Ectodermal cell (in vitro differentiated cells): ENCODE measurements around the gene INPP4B.

Source experiments
- H3K27ac ChIP-seq: 2 replicates; pipeline ENCODE4 v1.7.0; 2013; ENCODE audit warnings: mild to moderate bottlenecking, low read depth, low read length; ENCODE audit not compliant: insufficient read depth, poor library complexity, severe bottlenecking
- H3K27me3 ChIP-seq: 2 replicates; pipeline ENCODE4 v1.7.0; 2013; ENCODE audit warnings: mild to moderate bottlenecking, low read length; ENCODE audit not compliant: insufficient read depth, control insufficient read depth, poor library complexity, severe bottlenecking
- H3K36me3 ChIP-seq: one replicate; pipeline ENCODE4 v1.7.0; 2013; ENCODE audit warnings: low read length; ENCODE audit not compliant: control insufficient read depth, insufficient read depth
- H3K4me1 ChIP-seq: one replicate; pipeline ENCODE4 v1.7.0; 2013; ENCODE audit warnings: low read length; ENCODE audit not compliant: control insufficient read depth, insufficient read depth
- H3K4me3 ChIP-seq: 2 replicates; pipeline ENCODE4 v1.7.0; 2013; ENCODE audit warnings: low read depth, low read length, control low read depth; ENCODE audit not compliant: insufficient read depth
- H3K9me3 ChIP-seq: 2 replicates; pipeline ENCODE4 v1.7.0; 2013; ENCODE audit warnings: mild to moderate bottlenecking, low read length, moderate library complexity; ENCODE audit not compliant: control insufficient read depth
- WGBS, 2 experiments: methylation state at CpG; one replicate each; pipeline ENCODE4 v1.1.7; 2013; ENCODE audit warnings: missing lambda C conversion rate in 2 of 2; 5-methylcytosine and 5-hydroxymethylcytosine counted together

INPP4B gene

GRCh38 chr4:142743121-142743825, 102.8 kb downstream of the INPP4B start:
- H3K36me3 ChIP-seq: no peaks in the 10 kb centered on the region
- no peak overlapping the region for H3K27ac ChIP-seq
- H3K4me3 ChIP-seq: no peak overlapping the region
- no peaks in the 10 kb centered on the region for H3K9me3 ChIP-seq
- no peaks in the 10 kb centered on the region for H3K4me1 ChIP-seq
- H3K27me3 ChIP-seq: no peaks in the 10 kb centered on the region

- Histone ChIP-seq H3K4me1 (no peaks in the 10 kb centered on the region), H3K9me3 (no peaks in the 10 kb centered on the region), H3K27me3 (no peaks in the 10 kb centered on the region), H3K36me3 (no peaks in the 10 kb centered on the region), H3K4me3 (no peak overlapping the region), H3K27ac (no peak overlapping the region)
- WGBS, 2 experiments: 92 to 98% methylated on average over 1 of the region's 1 CpG
Observed at GRCh38 chr4:142741995-142742394, 104.1 kb downstream of the INPP4B start.

- no peaks in the 10 kb centered on the region for H3K27me3 ChIP-seq
- no peaks in the 10 kb centered on the region for H3K36me3 ChIP-seq
- no peak overlapping the region for H3K27ac ChIP-seq
- no peaks in the 10 kb centered on the region for H3K9me3 ChIP-seq
- no peaks in the 10 kb centered on the region for H3K4me1 ChIP-seq
- no peak overlapping the region for H3K4me3 ChIP-seq
- 86 to 100% methylated on average over 1 of the region's 2 CpGs for WGBS, 2 experiments
Observed at GRCh38 chr4:142728233-142728632, 117.9 kb downstream of the INPP4B start.

- no peaks in the 10 kb centered on the region for H3K36me3 ChIP-seq
Observed at GRCh38 chr4:142727149-142727548, 119.0 kb downstream of the INPP4B start.

GRCh38 chr4:142725886-142726285, 120.2 kb downstream of the INPP4B start:
- H3K4me1 ChIP-seq: no peaks in the 10 kb centered on the region
- no peak overlapping the region for H3K4me3 ChIP-seq
- no peaks in the 10 kb centered on the region for H3K9me3 ChIP-seq
- no peaks in the 10 kb centered on the region for H3K36me3 ChIP-seq
- no peak overlapping the region for H3K27ac ChIP-seq
- H3K27me3 ChIP-seq: no peaks in the 10 kb centered on the region
- WGBS, 2 experiments: 64 to 86% methylated on average over 1 of the region's 2 CpGs

More at GRCh38 chr4:142727149-142727548, 119.0 kb downstream of the INPP4B start:
- Histone ChIP-seq H3K27me3 (no peaks in the 10 kb centered on the region), H3K4me3 (no peak overlapping the region), H3K4me1 (no peaks in the 10 kb centered on the region), H3K9me3 (no peaks in the 10 kb centered on the region), H3K27ac (no peak overlapping the region)
- 77 to 96% methylated on average over 3 of the region's 3 CpGs for WGBS, 2 experiments

- Histone ChIP-seq H3K4me1 (no peaks in the 10 kb centered on the region), H3K4me3 (no peak overlapping the region), H3K9me3 (no peaks in the 10 kb centered on the region), H3K27me3 (no peaks in the 10 kb centered on the region), H3K36me3 (no peaks in the 10 kb centered on the region), H3K27ac (no peak overlapping the region)
- WGBS, 2 experiments: 91 to 97% methylated on average over 4 of the region's 4 CpGs
Observed at GRCh38 chr4:142721187-142721586, 124.9 kb downstream of the INPP4B start.

- H3K9me3 ChIP-seq: no peaks in the 10 kb centered on the region
- no peaks in the 10 kb centered on the region for H3K4me1 ChIP-seq
- no peak overlapping the region for H3K4me3 ChIP-seq
- H3K27ac ChIP-seq: no peak overlapping the region
- no peaks in the 10 kb centered on the region for H3K36me3 ChIP-seq
- WGBS, 2 experiments: 74 to 81% methylated on average over 3 of the region's 5 CpGs
- H3K27me3 ChIP-seq: no peaks in the 10 kb centered on the region
Observed at GRCh38 chr4:142719854-142720541, 126.1 kb downstream of the INPP4B start.

- H3K9me3 ChIP-seq: no peaks in the 10 kb centered on the region
- no peaks in the 10 kb centered on the region for H3K27me3 ChIP-seq
- no peaks in the 10 kb centered on the region for H3K36me3 ChIP-seq
- H3K4me3 ChIP-seq: no peak overlapping the region
- H3K27ac ChIP-seq: no peak overlapping the region
- H3K4me1 ChIP-seq: no peaks in the 10 kb centered on the region
Observed at GRCh38 chr4:142718981-142719380, 127.1 kb downstream of the INPP4B start.

- Histone ChIP-seq H3K9me3 (no peaks in the 10 kb centered on the region), H3K27ac (no peak overlapping the region), H3K27me3 (no peaks in the 10 kb centered on the region), H3K36me3 (no peaks in the 10 kb centered on the region), H3K4me3 (no peak overlapping the region), H3K4me1 (no peaks in the 10 kb centered on the region)
Observed at GRCh38 chr4:142715727-142716126, 130.4 kb downstream of the INPP4B start.

- Histone ChIP-seq H3K36me3 (no peaks in the 10 kb centered on the region), H3K27me3 (no peaks in the 10 kb centered on the region), H3K9me3 (no peaks in the 10 kb centered on the region), H3K4me1 (no peaks in the 10 kb centered on the region), H3K27ac (no peak overlapping the region), H3K4me3 (no peak overlapping the region)
- 83 to 89% methylated on average over 2 of the region's 2 CpGs for WGBS, 2 experiments
Observed at GRCh38 chr4:142713282-142714030, 132.6 kb downstream of the INPP4B start.
